IPS-NIHi7 (cell line): Measurements from ENCODE around the gene SUPT3H.
"Not testable (repeated sequence)": the region's sequence is repeated elsewhere in the genome, so short reads cannot be mapped to it uniquely, and the experiment has no call there.

ENCODE experiments used
- DNase-seq: peaks from one replicate; pipeline ENCODE4 v3.0.0; 2012; ENCODE audit warnings: mixed read lengths; ENCODE audit errors: extremely low spot score

The SUPT3H gene

GRCh38 chr6:44900358-44900757 is 477.4 kb downstream of the SUPT3H start:
- not testable (repeated sequence) for DNase-seq

- DNase-seq, result no peak
Observed at GRCh38 chr6:44898296-44898930, 479.3 kb downstream of the SUPT3H start.

GRCh38 chr6:44897316-44897715 is 480.4 kb downstream of the SUPT3H start:
- DNase-seq, result no peak

GRCh38 chr6:44896701-44897100 is 481.0 kb downstream of the SUPT3H start:
- DNase-seq, result no peak

- no peak for DNase-seq
Observed at GRCh38 chr6:44892579-44892978, 485.2 kb downstream of the SUPT3H start.

GRCh38 chr6:44879071-44879470 is 498.7 kb downstream of the SUPT3H start:
- DNase-seq, result not testable (repeated sequence)

GRCh38 chr6:44876638-44877037 is 501.1 kb downstream of the SUPT3H start:
- DNase-seq, result not testable (repeated sequence)

- no peak for DNase-seq
Observed at GRCh38 chr6:44869321-44869897, 508.3 kb downstream of the SUPT3H start.

- no peak for DNase-seq
Observed at GRCh38 chr6:44868910-44869309, 508.8 kb downstream of the SUPT3H start.

GRCh38 chr6:44868335-44868668 is 509.4 kb downstream of the SUPT3H start:
- DNase-seq, result no peak

GRCh38 chr6:44867571-44868334 is 510.0 kb downstream of the SUPT3H start:
- DNase-seq, result no peak

GRCh38 chr6:44865184-44865583 is 512.5 kb downstream of the SUPT3H start:
- DNase-seq, result not testable (repeated sequence)

GRCh38 chr6:44859901-44860410 is 517.8 kb downstream of the SUPT3H start:
- DNase-seq, result no peak

- DNase-seq, result no peak
Observed at GRCh38 chr6:44858998-44859397, 518.7 kb downstream of the SUPT3H start.

GRCh38 chr6:44856479-44856878 is 521.3 kb downstream of the SUPT3H start:
- DNase-seq, result no peak

GRCh38 chr6:44855562-44856411 is 521.9 kb downstream of the SUPT3H start:
- no peak for DNase-seq

GRCh38 chr6:44854712-44855443 is 522.9 kb downstream of the SUPT3H start:
- no peak for DNase-seq

- DNase-seq, result no peak
Observed at GRCh38 chr6:44851176-44851575, 526.6 kb downstream of the SUPT3H start.

GRCh38 chr6:44850312-44850711 is 527.4 kb downstream of the SUPT3H start:
- no peak for DNase-seq

GRCh38 chr6:44849806-44850205 is 527.9 kb downstream of the SUPT3H start:
- no peak for DNase-seq

- DNase-seq, result no peak
Observed at GRCh38 chr6:44843734-44844133, 534.0 kb downstream of the SUPT3H start.
